Thoracic aorta (tissue), 2 donors: ENCODE data around the gene PRKD1. TPM values are rescaled to one million over a fixed set of nuclear protein-coding genes. Genes with fewer than 3 reads are reported as not detected.

Source experiments
- ATAC-seq: fragments of 150-250 bp; one replicate; pipeline ENCODE4 v1.8.0; 2017; ENCODE audit warnings: low read depth; ENCODE audit not compliant: insufficient number of reproducible peaks, low FRiP score
- DNase-seq: peaks from one replicate; pipeline ENCODE4 v3.0.0-alpha.2; 2020; ENCODE audit warnings: low spot score
- H3K27ac ChIP-seq, 2 donors: fragments of 200-600 bp; sonication (generic); 1 replicate in 1 of 2; 2 replicates in 1 of 2; pipeline ENCODE4 v1.5.1; 2016; ENCODE audit warnings: mild to moderate bottlenecking in 2 of 2, moderate library complexity in 2 of 2
- H3K27me3 ChIP-seq: fragments of 200-600 bp; sonication (generic); replicated peaks from 2 replicates; pipeline ENCODE4 v1.6.0; 2016; ENCODE audit warnings: mild to moderate bottlenecking; ENCODE audit not compliant: insufficient read depth
- H3K36me3 ChIP-seq: fragments of 200-600 bp; sonication (generic); one replicate; pipeline ENCODE4 v1.5.1; 2016
- H3K4me1 ChIP-seq, 2 donors: fragments of 200-600 bp; sonication (generic); 1 replicate in 1 of 2; 2 replicates in 1 of 2; pipeline versions ENCODE4 v1.5.1 to v1.6.0; 2016; ENCODE audit warnings: low read depth in 2 of 2, mild to moderate bottlenecking in 1 of 2; ENCODE audit not compliant: control insufficient read depth in 1 of 2
- H3K4me3 ChIP-seq: fragments of 200-600 bp; sonication (generic); 2 replicates; pipeline ENCODE4 v1.5.1; 2016; ENCODE audit warnings: mild to moderate bottlenecking
- H3K9me3 ChIP-seq: fragments of 200-600 bp; sonication (generic); 2 replicates; pipeline ENCODE4 v1.5.1; 2016
- total RNA-seq, 2 donors: library from RNA; depleted of rRNA; stranded (reverse); fragments of >200 nt; gene quantifications; one replicate each; pipeline versions ENCODE4 v1.1.0 to v1.2.3, GENCODE V29; 2016
- TF ChIP-seq, protein P1 (sequence below): fragments of 200-600 bp; sonication (generic); IDR thresholded peaks from one replicate; pipeline ENCODE4 v1.5.1; 2019; ENCODE audit warnings: antibody characterized with exemption

The PRKD1 gene
- total RNA-seq, 2 donors from 2014 or later = 34.0 to 38.4 TPM

DNA sequence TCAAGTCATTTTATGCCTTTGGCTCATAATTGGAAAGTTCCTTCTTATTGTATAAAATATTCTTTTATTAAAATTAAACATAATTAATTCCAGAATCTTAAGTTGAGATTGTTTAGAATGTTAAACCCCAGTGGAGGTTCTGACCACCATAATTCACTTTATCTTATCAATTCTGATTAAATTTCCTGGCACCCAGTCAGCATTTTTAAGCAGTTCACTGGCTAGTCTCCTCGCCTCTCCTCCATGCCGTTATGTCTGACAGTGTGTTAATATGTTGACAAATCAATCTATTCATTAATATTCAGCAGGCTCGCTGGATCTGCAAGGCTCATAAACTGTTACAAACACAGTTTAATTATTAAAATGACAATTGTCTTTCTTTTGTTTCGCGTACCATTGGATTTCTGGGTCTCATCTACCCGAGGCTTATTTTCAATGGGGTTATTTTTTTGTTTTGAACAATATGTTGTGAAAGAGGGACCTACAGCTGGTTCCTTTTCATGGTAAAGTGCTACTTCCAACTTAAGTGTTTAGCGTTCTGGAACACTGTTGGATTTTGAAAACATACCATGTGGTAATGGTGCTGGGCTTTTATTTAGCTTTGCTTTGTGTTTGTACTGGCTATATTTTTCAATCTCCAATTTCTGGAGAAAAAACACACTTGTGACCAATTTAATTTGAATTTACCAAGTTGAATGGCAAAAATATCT, 339.7 kb downstream of the PRKD1 start:
- Histone ChIP-seq H3K4me3 (no peak overlapping the region), H3K36me3 (no peaks in the 10 kb centered on the region), H3K4me1 (peaks cover 15 to 30% of the 10 kb centered on the region in 2 donors), H3K27ac (no peak overlapping the region), H3K27me3 (no peaks in the 10 kb centered on the region), H3K9me3 (no peaks in the 10 kb centered on the region)
- ATAC-seq (no peak), DNase-seq (no peak)
- TF ChIP-seq, protein P1, sequence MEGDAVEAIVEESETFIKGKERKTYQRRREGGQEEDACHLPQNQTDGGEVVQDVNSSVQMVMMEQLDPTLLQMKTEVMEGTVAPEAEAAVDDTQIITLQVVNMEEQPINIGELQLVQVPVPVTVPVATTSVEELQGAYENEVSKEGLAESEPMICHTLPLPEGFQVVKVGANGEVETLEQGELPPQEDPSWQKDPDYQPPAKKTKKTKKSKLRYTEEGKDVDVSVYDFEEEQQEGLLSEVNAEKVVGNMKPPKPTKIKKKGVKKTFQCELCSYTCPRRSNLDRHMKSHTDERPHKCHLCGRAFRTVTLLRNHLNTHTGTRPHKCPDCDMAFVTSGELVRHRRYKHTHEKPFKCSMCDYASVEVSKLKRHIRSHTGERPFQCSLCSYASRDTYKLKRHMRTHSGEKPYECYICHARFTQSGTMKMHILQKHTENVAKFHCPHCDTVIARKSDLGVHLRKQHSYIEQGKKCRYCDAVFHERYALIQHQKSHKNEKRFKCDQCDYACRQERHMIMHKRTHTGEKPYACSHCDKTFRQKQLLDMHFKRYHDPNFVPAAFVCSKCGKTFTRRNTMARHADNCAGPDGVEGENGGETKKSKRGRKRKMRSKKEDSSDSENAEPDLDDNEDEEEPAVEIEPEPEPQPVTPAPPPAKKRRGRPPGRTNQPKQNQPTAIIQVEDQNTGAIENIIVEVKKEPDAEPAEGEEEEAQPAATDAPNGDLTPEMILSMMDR = no peak

- ATAC-seq (no peak), DNase-seq (no peak)
- Histone ChIP-seq H3K36me3 (no peaks in the 10 kb centered on the region), H3K9me3 (no peaks in the 10 kb centered on the region), H3K4me1 (peaks cover 15 to 30% of the 10 kb centered on the region in 2 donors), H3K4me3 (no peak overlapping the region), H3K27ac (no peak overlapping the region), H3K27me3 (no peaks in the 10 kb centered on the region)
- TF ChIP-seq, protein P1 = no peak
Observed at GRCh38 chr14:29587046-29587445, 340.6 kb downstream of the PRKD1 start.

GRCh38 chr14:29584992-29585391, 342.7 kb downstream of the PRKD1 start:
- H3K4me3 ChIP-seq = no peak overlapping the region
- ATAC-seq (peak; percentile 52), DNase-seq (no peak)
- no peak overlapping the region for H3K27ac ChIP-seq
- peaks cover 15 to 30% of the 10 kb centered on the region in 2 donors for H3K4me1 ChIP-seq
- H3K27me3 ChIP-seq = no peaks in the 10 kb centered on the region
- TF ChIP-seq, protein P1 = no peak
- H3K36me3 ChIP-seq = no peaks in the 10 kb centered on the region
- H3K9me3 ChIP-seq = no peaks in the 10 kb centered on the region

GRCh38 chr14:29580763-29581162, 346.9 kb downstream of the PRKD1 start:
- TF ChIP-seq, protein P1 = no peak
- H3K9me3 ChIP-seq = no peaks in the 10 kb centered on the region
- H3K36me3 ChIP-seq = peaks cover 7% of the 10 kb centered on the region
- peaks cover 0 to 9% of the 10 kb centered on the region in 2 donors for H3K4me1 ChIP-seq
- DNase-seq (no peak), ATAC-seq (no peak)
- H3K4me3 ChIP-seq = no peak overlapping the region
- no peaks in the 10 kb centered on the region for H3K27me3 ChIP-seq
- no peak overlapping the region for H3K27ac ChIP-seq

DNA sequence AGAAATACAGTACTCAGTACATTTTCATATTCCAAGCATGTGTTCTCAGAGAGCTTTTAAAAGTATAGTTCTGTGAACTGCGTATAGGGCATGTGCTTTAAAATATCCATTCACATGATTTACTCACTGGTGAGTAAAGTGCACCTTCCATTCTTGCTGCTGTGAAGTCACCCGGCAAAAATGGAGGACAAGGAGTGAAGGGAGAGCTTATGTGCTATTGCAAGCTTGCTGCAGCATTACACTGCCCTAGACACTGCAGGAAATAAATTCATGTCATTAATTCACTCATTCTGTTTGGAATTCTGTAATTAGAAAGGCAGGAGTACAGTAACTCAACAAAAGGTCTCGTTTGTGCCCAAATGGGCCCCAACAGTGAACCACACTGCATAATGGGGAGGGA, 347.8 kb downstream of the PRKD1 start:
- Histone ChIP-seq H3K4me3 (no peak overlapping the region), H3K36me3 (peaks cover 7% of the 10 kb centered on the region), H3K9me3 (no peaks in the 10 kb centered on the region), H3K27ac (no peak overlapping the region), H3K4me1 (peaks cover 0 to 4% of the 10 kb centered on the region in 2 donors), H3K27me3 (no peaks in the 10 kb centered on the region)
- TF ChIP-seq, protein P1 = no peak
- DNase-seq (no peak), ATAC-seq (no peak)
